ENCODE data around the gene CRYZ.
"Not testable (repeated sequence)": the region's sequence is repeated elsewhere in the genome, so short reads cannot be mapped to it uniquely, and the experiment has no call there.

The CRYZ gene

DNA sequence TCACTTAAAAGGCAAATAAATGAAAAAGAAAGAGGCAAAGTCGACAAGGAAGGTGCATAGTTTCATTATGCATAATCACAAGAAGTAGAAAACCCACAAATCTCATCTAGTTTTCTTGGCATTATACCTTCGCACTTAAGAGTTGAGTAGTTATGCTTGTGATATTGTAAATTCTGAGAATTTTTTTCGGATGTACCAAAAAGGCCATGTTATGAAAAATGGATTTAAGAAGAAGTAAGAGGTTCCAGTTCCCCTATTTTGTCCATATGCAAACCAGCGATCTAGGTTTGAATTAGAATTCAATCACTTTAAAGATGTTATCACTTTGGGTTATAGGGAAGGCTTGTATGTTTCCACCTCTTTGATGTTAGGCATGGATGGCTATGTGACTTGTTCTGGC, 51.4 kb downstream of the CRYZ start:
- no peak for ATAC-seq
- DNase-seq: no peak

DNA sequence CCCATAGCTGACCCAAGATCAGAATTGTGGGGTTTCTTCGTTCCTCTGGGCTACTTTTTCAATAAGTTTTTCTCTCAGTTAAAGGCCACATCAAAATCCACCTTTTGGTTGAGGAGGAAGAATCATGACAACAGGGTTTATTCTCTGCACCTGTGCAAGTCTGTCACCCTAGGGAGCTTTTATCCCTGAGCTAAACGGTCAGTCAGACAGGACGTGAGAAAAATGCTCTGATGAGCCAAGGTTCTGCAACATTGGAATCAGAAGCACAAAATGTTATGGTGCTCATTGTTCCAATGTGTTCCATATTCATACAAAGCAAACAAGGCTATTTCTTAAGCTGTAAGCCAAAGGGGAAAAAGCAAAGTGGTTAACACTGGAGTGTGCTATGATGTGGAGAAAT, 51.8 kb downstream of the CRYZ start:
- ATAC-seq: no peak
- DNase-seq: no peak

DNA sequence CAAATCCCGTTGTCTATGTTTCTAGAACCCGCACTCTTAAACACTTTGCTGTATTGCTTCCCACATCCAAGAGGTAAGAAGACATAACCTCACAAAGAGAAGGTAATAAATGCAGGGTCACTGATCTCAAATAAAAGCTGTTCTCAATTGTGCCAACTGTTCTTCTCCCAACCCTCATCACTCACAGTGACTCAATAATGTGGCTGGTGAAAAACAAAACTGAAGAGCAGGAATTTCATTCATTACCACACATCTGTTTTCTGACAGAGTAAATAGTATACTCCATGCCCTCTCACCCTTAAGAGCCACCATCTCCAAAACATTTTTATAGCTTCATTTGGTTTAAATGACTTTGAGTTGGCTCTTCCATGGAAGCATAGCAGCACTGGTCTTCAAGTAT, 53.0 kb downstream of the CRYZ start:
- no peak for DNase-seq
- ATAC-seq: no peak

DNA sequence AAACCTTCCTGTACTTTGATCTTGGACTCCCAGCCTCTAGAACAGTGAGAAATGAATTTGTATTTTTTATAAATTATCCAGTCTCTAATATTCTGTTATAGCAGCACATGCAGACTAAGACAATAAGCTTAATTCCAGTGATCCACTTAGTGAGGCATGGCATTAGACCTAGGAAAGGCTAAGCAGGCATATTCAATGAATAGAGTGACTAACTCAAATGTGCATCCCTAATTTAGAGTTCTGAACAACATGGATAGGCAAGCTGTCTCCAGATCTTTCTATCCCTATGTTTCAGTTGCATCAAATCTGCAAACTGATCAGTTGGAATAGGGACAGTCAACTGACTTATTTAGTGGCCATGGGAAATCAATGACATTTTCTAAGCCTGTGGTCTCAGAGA, 54.9 kb downstream of the CRYZ start:
- ATAC-seq: no peak
- no peak for DNase-seq

DNA sequence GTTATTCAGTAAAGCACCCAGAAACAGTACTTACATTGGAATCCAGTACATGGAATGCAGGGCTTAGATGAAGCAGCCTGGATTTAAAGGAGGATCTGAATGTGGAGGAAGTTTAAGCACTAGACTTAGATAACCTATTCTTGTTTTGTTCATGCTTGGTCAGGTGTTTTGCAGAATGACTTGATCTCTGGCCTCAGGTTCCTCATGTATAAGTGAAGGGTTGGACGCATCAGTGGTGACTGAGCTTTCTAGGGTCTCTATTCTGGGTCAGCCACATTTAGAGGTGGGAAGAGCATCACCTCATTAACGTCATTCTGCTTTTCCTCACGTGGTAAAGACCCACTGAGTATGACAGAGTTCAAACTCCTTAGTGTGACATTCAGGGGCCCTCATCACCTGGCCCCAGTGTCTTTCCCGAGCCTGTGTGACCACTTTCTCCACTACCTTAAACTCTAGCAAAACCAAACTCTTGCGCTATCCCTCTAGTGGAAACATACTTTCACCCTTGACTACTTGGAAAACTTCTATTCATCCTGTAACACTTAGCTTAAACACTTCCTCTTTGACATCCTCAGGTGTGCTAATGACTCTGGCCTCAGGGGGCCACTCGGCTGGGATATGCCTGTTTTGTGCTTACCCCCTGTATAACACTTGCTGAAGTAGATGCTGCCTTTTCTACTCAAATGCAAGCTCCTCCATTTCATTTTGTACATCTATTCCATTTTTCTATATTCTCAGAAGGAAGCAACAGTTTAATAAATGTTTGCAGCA, 58.4 kb downstream of the CRYZ start:
- ATAC-seq (no peak), DNase-seq (no peak)

DNA sequence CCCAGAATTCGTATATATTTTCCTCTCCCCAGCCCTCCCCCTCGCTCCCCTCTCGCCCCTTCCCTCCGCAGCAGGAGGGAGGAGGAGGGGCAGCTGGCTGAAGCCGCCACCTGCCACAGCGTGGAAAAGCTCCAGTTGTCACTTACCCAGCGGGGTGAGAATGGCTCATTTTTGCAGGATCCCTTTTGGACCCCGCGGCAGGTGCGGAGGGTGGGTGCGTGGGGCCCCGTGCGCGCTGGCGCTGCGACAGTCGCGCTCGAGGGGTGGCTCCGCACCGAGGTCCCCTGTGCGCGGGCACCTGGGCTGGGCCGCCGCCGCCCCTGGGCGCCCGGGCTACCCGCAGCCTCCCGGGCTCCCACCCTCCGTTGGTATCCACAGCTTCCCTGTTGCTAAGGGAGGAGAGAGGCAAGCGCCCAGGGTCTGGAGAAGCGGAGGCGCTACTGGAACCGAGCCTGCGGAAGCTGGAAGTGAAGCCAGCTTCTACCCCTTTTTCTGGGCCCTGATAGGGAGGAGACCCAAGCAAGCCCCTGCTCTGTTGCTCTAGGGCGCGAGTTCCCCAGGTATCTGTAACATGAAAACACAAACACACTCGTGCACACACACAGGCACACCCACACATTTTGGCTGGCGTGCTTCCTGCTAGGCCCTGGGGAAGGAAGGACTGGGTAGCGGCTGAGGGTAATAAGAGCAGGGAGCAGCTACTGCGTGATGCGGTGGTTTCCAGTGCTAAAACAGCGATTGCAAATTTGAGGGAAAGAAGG, 59.3 kb downstream of the CRYZ start, which contains the start of gene ERICH3:
TSS of gene ERICH3 (minus strand) at position 442 of the 761 bp plus-strand sequence. CDS start at position 169, 273 bp downstream.
- DNase-seq (no peak), ATAC-seq (no peak)

DNA sequence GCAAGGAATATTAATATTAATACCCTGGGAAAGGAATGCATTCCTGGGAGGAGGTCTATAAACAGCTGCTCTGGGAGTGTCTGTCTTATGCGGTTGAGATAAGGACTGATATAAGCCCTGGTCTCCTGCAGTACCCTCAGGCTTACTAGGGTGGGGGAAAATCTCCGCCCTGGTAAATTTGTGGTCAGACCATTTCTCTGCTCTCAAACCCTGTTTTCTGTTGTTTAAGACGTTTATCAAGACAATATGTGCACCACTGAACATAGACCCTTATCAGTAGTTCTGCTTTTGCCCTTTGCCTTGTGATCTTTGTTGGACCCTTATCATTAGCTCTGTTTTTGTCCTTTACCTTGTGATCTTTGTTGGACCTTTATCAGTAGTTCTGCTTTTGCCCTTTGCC, 62.0 kb downstream of the CRYZ start:
- ATAC-seq, DNase-seq: not testable (repeated sequence)
